Thyroid gland (tissue), 4 donors: ENCODE data around the gene ACAP2.

Experiments used
- POLR2A ChIP-seq, 2 donors: fragments of 450-650 bp; IDR thresholded peaks; one replicate each; pipeline ENCODE4 v1.6.1; 2017; ENCODE audit warnings: antibody characterized with exemption in 2 of 2, mild to moderate bottlenecking in 2 of 2, moderate library complexity in 1 of 2
- TF ChIP-seq, protein P1 (sequence below), 6 experiments: fragments of 200-600 bp in 3 of 6; fragments of 450-650 bp in 3 of 6; sonication (generic) in 3 of 6; IDR thresholded peaks; one replicate each; pipeline ENCODE4 v1.5.1; 2016 to 2019; ENCODE audit warnings: antibody characterized with exemption in 6 of 6, mild to moderate bottlenecking in 2 of 6, inconsistent platforms in 1 of 6, moderate library complexity in 1 of 6

DNA sequence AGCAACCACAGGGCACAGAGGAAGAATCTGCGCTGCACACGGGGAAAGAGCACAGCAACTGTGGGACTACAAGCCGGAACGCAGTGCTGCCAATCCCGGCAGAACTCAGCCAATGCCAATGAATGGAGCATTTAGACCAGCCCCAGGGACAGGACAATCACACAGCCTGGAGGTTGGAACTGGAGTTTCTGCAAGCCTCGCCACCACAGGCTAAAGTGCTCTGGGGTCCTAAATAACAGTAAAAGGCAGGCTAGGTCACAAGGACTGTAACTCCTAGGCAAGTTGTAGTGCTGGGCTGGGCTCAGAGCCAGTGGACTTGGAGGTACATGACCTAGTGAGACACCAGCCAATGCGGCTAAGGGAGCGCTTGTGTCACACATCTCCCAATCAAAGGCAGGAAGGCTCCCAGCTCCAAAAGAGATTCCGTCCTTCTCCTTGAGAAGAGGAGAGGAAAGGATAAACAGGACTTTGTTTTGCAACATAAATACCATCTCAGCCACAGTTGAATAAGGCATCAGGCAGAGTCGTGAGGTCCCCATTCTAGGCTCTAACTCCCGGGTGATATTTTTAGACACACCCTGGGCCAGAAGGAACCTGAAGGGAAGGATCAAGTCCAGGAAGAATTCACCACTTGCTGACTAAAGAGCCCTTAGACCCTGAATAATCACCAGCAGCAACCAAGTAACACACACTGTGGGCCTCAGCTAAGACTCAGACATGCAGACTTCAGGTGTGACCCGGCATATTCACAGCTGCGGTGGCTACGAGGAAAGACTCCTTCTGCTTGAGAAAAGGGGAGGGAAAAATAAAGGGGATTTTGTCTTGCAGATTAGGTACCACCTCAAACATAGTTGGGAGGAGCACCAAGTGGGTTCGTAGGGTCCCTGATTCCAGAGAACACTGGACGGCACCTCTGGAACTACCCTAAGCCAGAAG is 86.4 kb downstream of the ACAP2 start:
- TF ChIP-seq, protein P1, sequence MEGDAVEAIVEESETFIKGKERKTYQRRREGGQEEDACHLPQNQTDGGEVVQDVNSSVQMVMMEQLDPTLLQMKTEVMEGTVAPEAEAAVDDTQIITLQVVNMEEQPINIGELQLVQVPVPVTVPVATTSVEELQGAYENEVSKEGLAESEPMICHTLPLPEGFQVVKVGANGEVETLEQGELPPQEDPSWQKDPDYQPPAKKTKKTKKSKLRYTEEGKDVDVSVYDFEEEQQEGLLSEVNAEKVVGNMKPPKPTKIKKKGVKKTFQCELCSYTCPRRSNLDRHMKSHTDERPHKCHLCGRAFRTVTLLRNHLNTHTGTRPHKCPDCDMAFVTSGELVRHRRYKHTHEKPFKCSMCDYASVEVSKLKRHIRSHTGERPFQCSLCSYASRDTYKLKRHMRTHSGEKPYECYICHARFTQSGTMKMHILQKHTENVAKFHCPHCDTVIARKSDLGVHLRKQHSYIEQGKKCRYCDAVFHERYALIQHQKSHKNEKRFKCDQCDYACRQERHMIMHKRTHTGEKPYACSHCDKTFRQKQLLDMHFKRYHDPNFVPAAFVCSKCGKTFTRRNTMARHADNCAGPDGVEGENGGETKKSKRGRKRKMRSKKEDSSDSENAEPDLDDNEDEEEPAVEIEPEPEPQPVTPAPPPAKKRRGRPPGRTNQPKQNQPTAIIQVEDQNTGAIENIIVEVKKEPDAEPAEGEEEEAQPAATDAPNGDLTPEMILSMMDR (IDR thresholded peaks at IDR 0.05): no peak
- no peak for TF ChIP-seq POLR2A (IDR thresholded peaks at IDR 0.05)
